HG03139 (cell line): Measurements from ENCODE around the gene POU3F1.

ENCODE experiments used
- ATAC-seq: cut with Tn5 transposase; IDR thresholded peaks from one replicate; pipeline ENCODE4 v1.9.1; 2021; ENCODE audit not compliant: unreplicated experiment

POU3F1 gene

DNA sequence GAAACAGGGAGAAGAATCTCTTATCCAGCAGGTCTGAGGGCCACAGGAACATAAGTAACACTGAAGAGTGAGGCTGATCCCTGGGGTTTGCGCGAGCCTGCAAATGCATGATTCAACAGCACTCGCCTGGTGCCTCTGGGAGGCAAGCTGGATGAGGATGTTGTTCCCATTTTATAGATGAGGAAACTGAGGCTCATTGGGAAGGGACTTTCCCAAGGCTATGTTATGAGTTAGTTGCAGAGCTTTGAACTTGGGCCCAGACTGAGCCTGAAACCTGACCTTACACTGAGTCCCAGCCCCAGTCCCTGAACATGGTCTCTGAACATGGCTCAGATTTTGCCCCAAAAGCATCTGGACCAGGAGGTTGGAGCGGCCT, 27.7 kb upstream of the POU3F1 start:
- no peak for ATAC-seq

DNA sequence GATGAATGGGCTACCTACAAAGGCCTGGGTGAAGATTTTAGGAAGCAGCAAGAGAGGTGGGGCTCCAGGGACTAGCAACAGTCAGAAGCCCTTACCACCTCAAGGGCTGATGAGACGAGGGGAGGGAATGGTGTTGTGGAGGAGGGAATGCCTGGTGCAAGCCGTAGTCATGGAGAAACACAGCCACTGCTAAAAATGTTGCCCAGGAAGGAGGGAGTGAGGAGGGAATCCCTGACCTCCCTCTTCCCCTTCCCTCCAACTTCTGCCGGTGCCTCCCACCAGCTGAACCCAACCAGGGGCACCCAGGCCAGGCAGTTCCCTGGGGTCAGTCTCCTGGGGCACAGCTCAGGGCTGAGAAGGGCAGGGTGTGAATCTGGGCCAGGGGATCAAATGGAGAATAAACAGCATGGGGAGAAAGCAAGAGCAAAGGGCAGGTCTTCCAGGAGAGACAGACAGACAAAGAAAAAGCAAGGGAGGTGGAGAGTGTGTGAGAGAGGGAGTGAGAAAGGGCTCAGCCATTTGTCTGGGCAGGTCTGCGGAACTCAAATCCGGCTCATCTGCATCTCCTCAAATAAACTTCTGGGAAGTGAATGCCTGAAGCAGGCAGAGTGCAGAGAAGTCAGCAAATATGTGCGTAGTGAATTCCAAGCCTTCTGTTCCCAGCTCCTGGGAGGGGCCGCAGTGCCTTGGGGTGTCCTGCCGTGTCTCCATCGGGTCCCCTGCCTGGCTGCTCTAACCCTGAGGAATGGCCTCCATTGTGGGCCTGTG, 27.1 kb upstream of the POU3F1 start:
- no peak for ATAC-seq

DNA sequence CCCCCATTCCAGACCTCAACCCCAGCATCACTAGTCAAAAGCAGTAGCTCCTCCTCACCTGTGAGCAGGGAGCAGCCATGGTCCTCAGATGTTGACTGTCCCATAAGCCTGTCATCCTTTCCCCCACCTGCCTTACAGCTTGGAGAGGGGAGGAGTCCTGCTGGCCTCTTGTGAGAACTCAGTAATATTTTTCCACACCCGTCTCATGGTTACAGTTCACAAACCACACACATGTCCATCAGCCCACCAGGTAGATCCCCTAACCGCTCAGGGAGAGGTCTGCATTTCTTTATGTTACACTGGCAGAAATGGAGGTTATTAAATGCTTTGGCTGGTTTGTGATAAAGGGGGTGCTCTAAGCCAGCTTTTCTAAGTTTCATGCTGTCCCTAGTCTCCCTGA, 26.3 kb upstream of the POU3F1 start:
- ATAC-seq = no peak

DNA sequence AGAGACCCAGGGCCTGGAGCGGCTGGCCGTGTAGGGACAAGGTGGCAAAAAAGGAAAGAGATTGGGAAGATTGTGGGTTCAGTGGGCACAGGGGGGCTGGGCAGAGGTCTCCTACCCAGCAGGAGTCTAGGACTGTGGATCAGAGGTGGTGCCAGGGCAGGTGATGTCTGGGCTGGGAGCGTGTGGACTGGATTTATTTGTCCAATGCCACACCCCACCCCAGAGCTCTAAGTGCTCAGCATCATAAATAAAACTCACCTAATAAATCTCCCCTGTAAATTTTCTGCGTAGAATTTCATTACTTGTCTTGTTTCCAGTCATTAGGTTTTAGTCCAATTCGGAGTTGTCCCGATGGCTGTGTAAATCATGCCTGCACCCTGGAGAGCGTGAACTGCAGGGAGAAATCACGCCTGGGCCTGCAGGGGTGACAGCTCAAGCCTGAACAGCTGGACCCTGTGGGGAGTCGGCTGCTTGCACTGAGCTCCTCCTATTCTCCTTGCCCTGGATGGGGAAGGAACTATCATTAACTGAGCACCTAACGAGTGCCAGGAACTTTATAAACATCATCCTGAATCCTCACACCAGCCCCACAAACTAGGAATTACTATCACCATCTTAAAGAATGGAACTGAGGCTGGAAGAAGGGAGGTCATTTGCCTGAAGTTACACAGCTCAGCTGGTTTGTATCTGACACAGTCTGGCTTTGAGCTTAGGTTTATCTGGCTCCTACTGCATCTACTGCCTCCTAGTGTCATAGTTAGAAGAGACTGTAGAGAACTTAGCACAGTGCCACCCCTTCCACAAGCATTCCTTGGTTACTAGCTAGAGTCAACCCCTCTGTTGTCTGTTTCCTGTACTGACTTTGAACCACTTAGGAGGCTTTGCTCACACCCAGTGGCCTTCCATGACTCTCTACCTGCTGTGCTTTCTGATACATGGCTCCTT, 25.0 kb upstream of the POU3F1 start:
- ATAC-seq = no peak

DNA sequence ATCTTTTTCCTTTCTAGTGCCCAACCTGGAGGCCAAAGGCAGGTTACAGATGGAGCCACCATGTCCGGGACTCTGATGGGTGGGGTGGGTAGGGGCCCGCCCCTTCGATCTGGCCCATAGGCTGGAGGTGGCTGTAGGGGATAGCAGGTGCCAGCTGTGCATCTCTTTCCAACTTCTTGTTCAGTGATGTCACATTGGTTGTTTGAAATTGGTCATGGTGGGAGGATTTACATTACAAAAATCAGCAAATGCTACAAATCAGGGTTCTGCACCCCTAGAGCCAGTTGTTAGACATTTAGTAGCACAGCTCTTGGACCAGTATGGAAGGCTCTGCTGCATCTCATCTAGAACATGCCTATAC, 22.4 kb upstream of the POU3F1 start:
- no peak for ATAC-seq

DNA sequence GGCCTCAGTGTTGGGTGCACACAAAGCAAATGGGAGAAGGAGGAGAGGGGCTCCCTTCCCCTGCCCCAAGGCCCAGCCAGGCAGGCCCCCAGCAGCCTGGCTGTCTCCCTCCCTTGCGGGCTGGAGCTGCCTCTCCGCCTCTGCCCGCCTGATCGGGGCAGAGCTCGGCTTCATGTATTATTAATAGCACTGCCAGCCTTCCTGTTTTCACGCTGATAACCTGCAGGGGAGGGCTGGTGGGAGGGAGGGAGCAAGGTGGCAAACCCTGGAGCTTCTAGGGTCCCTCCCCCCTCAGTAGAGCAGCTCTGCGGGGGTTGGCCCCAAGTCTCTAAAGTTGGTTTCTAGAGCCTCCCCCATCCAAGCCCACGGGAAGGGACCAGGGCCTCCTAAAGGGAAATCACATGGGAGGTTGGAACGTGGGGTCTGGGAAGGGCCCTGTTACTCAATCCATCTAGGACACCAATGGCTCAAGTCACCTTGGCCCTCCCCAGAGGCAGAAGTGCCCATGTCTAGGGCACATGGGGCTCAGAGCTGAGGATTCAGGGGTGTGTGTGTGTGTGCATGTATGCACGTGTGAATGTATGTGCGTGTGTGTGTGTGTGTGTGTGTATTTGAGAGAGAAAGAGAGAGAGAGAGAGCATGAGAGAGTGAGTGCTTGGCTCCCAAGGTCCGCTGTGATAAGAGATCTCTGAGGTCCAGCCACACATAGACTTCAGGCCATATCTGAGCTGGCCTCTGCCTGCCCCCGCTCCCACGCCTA, 21.8 kb upstream of the POU3F1 start:
- no peak for ATAC-seq

DNA sequence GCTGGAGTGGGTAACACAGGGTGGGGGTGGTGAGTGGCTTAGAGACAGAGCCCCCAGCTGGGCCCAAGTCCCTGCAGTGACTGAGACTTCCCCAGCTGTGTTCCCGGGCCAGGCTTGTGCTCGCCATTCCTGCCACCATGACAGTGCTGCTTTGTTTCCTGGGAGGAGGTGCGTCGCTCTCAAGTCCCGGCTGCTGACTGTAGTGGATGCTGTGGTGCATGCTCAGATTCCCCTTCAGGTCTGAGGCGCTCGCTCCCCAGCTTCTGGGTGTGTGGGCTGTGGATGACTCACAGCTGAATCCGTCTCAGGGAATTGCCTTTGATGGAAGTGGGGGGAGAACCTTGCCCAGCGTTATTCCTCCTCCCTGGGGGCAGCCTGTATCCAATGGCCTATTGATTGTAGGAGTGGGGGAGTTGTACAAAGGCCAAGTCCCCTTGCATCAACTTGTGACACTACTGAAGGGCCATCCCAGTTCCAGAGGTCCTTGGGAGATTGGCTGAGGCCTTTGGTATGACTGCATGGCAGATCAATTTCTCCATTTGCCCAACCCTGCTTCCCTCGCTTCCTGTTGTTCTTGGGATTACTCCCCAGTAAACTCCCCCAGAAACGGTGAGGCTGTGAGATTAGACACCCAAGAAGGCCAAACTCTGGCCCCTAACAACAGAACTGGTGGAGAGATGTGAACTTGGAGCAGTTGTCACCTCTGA, 17.8 kb upstream of the POU3F1 start:
- ATAC-seq = no peak

DNA sequence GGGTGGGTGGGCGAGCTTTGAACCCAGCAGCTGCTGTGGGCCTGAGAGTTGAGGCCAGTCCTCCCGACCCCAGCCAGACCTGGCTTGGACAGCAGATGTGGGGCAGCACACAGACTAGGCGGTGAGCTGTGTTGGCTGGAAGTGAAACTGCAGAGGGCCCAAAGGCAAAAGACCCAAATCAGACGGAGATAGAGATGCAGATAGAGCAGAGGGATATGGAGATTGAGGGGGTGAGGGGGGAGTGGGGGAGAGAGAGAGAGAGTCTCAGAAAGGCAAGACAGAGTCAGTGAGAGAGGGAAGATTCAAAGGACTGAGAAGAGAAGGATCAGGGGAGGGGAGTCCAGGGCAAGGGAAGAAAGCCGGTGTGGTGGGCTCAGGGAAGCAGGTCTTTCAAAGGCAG, 17.0 kb upstream of the POU3F1 start:
- no peak for ATAC-seq

DNA sequence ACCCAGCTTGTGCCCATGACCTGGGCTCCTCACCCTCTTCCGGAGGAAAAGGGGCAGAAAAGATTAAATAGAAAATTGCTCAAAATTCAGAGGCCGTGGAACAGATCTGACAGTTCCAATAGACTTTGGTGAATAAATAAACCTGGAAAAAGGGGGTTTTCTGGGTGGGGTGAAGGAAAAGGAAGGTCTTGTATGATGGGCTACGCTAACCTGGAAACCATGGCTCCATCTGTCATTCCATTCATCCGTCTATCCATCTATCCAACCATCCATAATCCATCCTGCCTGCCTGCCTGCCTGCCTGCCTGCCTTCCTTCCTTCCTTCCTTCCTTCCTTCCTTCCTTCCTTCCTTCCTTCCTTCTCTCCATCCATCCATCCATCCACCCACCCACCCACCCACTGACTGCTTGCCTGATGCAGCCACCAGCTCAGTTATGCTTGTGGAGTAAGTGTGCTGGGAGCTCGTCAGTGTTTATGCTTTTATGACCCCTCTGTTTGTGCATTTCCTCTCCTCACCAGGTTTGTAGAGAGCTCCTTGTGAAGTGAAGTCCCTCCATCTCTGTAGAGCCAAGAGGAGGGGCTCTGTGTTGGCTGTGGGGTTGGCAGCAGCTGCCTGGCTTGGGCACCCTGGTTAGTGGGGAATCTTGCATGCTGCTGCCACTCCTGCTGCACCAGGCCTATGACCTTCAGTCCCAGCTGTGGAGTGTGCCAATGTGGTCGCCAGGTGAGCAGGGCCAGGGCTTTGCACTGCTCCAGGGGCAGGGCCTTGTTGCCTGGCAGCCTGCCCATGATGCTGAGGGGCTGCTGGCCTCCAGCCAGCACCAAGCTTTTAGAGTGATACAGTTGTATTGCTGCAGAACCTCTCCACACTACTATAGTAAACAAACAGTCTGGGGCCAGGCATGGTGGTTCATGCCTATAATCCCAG, 16.0 kb upstream of the POU3F1 start:
- ATAC-seq = no peak

DNA sequence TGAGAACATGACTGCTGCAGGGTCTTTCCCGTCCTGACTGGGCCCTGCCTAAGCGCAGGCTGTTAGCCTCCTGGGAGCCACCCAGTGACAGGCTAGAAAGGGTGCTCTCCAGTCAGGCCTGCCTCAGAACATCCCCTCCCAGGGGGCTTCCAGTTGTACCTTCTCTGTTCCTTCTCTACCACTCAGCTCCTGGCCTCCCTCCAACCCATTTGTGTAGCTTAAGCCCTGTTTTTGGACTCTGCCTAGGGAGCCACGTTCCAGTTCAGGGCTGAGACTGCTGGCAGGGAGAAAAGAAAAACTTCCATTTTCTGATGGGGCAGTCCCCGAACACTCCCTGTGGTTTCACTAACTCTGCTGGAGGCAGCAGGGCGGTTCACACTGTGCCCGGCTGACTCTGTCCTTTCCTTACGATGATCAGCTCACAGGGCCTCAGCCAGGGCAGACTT, 15.3 kb upstream of the POU3F1 start:
- ATAC-seq = no peak

DNA sequence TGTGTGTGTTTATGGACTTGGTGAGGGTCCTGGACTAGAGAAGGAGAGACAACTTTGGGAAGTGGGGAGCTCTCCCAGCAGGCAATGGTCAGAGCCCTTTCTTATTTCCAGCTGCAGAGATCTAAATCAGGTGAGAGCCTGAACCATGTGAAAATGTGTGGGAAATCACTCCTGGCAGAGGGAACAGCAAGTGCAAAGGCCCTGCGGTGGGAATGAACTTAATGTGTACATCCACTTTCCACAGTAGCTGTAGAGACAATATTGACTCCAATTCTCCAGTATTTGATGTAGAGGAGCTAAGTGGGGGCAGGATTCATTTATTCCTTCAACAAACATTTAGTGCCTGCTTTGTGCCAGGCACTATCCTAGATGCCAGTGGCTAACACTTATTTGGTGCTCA, 14.7 kb upstream of the POU3F1 start:
- ATAC-seq = no peak

DNA sequence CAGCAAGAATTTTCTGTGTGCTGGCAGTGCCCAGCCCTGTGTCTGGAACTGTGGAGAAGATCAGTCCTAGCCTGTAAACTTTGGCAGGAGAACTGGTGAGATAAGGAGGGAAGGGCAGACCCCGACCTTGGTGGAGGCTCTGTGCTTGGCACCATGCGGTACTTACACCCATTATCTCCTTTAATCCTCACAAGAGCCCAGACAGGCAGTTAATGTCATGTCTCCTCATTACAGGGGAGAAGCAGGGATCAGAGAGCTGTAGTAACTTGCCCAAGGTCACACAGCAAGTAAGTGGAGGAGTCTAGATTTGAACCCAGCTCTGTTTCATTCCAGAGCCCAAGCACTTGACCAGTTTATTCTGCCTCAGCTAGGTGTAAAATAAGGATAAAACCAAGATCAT, 13.9 kb upstream of the POU3F1 start:
- ATAC-seq = no peak

DNA sequence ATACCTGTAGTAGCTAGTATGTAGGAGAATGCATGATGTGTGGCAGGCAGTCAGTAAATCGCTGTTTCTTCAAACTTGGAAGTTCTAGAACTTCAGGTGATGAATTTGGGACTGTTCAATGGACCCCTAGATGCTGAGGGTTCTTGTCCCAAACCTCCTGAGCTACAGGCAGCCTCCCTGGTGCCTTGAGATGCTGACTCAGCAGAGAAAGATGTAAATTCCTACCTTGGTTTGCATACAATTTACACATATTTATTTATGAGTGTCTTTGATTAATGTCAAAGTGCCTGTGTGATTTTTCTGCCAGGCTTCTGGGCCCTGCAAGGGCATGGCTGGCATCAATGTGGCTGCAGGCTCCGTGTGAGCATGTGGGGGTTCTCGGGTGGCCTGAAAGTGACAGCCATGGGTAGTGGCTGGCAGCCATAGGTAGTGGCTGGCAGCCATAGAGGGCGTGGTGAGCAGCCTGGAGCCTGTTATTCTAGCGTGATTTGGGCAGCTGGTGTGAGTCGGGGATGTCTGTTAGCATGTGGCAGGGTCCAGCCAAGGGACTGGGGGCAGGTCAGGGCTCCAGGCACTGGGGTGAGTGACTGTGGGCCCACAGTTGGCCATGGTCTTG, 13.2 kb upstream of the POU3F1 start:
- no peak for ATAC-seq

DNA sequence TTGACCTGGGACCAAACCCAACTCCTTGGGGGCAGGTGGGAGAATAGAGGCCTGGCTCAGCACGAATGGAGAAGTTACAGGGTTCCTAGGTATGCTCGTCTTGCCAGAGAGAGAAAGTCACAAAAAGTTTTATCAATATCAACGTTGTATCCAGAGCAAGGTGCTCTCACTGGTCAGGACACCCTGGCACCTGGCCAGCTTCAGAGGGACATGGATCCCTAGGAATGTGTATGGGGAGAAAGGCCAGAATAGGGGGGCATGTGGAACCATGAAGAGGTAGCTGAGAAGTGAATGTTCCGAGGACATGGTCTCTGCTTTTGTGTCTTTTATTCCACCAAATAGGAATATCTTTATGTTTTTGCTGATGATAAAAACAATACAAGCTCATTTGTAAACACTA, 9.4 kb upstream of the POU3F1 start:
- no peak for ATAC-seq

DNA sequence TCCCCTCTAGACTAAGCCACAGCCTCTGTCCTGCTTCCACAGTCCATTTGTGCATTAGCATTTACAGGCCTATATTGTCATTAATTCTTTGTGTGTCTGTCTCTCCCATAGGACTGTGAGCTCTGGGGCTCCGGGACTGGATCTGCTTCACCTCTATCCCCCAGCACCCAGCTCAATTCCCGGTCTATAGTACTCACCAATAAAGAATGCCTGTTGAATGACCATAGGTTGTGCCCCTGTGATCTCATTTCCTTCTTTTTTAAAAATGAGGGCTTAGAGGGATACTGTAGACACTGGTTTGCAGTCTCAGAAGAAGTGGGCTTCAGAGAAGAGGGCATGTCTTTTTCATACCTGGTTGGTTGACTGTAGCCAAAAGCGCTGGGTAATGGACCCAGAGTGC, 8.8 kb upstream of the POU3F1 start:
- ATAC-seq = no peak

DNA sequence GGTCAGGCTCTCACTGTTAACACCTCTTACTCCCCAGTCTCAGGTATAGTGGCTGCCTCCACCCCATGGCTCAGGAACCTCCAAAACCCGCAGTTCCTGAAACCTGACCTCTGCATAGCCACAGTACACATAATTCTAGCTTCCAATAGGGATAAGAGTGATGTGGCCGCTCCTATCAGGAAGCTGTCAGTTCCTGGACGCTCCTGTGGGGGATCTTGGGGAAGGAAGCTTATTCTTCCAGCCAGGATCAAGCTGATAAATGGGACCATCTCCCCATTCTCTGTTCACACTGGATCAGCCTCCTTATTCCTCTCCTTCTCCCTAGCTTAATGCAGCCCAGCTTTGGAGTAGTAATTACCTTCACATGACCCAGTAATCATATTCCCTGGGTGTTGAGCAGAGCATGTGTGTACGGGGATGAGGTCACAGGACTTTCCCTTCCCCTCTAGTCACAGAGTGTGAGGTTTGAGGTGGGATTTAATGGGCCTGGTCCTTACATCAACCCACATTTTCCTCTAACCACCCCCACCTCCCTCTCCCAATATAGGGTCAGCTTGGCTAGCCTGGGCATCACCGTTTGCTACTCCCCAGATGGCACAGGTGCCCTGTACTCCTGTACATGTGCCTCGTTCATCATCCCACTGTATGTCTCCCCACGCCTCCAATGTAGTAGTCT, 7.0 kb upstream of the POU3F1 start:
- no peak for ATAC-seq

DNA sequence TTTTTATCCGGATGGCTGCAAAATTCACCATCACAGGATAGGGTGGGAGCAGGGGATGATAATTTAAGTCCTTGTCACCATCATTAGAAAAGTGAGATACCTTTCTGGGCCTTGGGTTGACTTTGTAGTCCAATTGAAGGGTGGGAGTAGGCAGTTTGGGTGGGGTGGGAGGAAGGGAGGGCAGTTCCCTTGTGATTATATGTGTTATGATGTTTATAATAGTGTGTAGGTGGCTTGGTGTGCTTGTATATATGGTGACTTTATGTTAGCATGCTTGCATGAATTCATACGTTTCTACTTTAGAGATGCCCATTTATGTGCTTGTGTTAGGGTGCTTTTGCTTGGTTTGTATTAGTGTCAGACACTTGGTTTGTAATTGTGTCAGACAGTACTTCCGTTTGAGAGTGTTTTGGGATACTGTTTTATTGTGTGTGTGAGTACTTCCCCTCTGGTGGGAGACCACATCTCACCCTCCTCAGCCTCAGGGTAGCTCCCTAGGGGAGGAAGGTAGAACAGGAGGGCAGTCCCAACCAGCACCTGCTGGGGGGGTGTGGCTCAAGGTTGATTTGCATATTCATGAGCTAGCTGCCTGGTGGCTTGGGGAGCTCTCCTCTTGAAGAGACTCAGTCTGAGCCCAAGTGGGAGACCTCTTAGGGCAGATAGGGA, 6.3 kb upstream of the POU3F1 start:
- peak; percentile 79 for ATAC-seq

DNA sequence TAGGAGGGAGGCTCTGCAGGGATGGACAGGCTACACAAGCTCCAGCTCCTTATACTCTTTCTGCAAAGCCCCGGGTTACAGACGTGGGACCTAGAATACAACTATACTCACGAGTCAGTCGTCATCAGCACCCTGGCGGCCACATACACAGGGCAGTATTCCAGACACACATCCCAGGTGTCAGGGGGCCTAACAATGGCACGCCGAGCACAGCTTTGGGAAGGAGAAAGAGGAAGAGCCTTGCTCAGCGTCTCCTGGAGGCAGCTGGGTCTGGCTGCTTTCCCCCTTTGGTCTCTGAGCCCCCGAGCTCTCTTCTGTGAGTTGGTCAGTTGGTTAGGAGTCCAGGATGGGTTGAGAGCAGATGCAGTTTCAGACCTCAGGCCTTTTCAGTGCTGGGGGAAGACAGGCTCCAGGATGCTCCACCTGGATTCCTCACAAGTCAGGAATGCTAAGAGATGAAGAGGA, 4.5 kb upstream of the POU3F1 start:
- no peak for ATAC-seq
